Endothelial cell of umbilical vein (primary cell): ENCODE measurements around the gene TSC22D1.

Experiments
- CTCF ChIP-seq, 2 donors: IDR thresholded peaks; 1 replicate in 1 of 2; 2 replicates in 1 of 2; pipeline ENCODE4 v1.5.1; 2011; ENCODE audit warnings: low read length in 2 of 2, mild to moderate bottlenecking in 2 of 2, moderate library complexity in 2 of 2, control low read depth in 1 of 2, inconsistent platforms in 1 of 2, low read depth in 1 of 2; ENCODE audit not compliant: insufficient read depth in 1 of 2; ENCODE audit errors: extremely low read depth in 1 of 2
- POLR2A ChIP-seq: IDR thresholded peaks from 2 replicates; pipeline ENCODE4 v1.6.1; 2012; ENCODE audit warnings: low read depth, mild to moderate bottlenecking, control low read depth, low read length
- POLR2AphosphoS5 ChIP-seq: IDR thresholded peaks from 2 replicates; pipeline ENCODE4 v1.6.1; 2012; ENCODE audit warnings: low read depth, mild to moderate bottlenecking, control low read depth, low read length, moderate library complexity; ENCODE audit not compliant: insufficient read depth
- TF ChIP-seq, protein P1 (sequence below): IDR thresholded peaks from 2 replicates; pipeline ENCODE4 v1.6.1; 2011; ENCODE audit not compliant: insufficient read depth, insufficient read length

GRCh38 chr13:44487989-44488388 lies 88.1 kb downstream of the TSC22D1 start:
- TF ChIP-seq, protein P1, sequence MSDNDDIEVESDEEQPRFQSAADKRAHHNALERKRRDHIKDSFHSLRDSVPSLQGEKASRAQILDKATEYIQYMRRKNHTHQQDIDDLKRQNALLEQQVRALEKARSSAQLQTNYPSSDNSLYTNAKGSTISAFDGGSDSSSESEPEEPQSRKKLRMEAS = no peak
- TF ChIP-seq POLR2A = no peak
- no peak for TF ChIP-seq POLR2AphosphoS5
- TF ChIP-seq CTCF (IDR thresholded peaks at IDR 0.05; ENCODE audit: extremely low read depth in 1 of 2, insufficient read depth in 1 of 2, low read depth in 1 of 2, low read length in 2 of 2) = no peak
